Sigmoid colon (tissue), 4 donors: ENCODE results near the gene STOML1.

Source experiments
- EP300 ChIP-seq, 4 donors: sonication (generic); formaldehyde crosslinking; IDR thresholded peaks; one replicate each; pipeline ENCODE4 v1.6.1; 2017; ENCODE audit warnings: antibody characterized with exemption in 4 of 4
- POLR2A ChIP-seq, 2 donors: fragments of 450-650 bp; IDR thresholded peaks; one replicate each; pipeline ENCODE4 v1.6.1; 2016; ENCODE audit warnings: antibody characterized with exemption in 2 of 2, mild to moderate bottlenecking in 2 of 2, moderate library complexity in 2 of 2
- TF ChIP-seq, protein P1 (sequence below), 4 experiments: fragments of 450-650 bp in 3 of 4; fragments of 200-600 bp in 1 of 4; IDR thresholded peaks; one replicate each; pipeline ENCODE4 v1.5.1; 2016 to 2019; ENCODE audit warnings: antibody characterized with exemption in 4 of 4, mild to moderate bottlenecking in 3 of 4, moderate library complexity in 2 of 4

DNA sequence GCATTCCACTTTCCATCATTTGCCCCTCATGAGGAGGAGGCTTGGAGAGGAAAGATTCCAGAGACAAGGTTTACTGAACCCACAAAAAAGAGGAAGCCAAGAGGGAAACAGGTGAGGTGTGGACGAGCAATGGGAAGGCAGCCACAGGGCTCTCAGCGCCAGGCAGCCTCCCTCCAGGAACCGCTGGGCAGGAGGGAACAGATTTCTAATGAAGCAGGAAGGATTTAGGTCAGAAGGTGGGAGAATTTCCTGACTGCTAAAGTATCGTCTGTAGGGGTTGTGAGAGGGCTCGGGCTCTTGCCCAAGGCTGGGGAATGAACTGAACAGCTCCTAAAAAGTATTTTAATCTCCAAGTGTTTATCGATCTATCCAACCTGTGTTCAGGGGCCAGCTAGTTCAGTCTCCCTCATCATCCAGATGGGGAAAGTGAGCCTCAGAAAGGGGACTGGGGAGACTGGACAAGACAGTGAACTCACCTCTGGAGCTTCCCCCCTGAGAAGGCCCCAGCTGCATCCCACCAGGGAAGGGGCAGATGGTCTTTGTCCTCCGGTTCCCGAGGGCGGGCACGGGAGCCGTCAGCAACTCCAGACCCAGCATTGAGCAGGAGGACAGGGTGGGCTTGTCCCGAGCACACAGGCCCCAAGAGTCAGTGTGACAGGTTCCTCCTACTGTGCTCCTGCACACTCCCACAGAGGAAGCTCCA lies 55.4 kb downstream of the STOML1 start:
- TF ChIP-seq, protein P1, sequence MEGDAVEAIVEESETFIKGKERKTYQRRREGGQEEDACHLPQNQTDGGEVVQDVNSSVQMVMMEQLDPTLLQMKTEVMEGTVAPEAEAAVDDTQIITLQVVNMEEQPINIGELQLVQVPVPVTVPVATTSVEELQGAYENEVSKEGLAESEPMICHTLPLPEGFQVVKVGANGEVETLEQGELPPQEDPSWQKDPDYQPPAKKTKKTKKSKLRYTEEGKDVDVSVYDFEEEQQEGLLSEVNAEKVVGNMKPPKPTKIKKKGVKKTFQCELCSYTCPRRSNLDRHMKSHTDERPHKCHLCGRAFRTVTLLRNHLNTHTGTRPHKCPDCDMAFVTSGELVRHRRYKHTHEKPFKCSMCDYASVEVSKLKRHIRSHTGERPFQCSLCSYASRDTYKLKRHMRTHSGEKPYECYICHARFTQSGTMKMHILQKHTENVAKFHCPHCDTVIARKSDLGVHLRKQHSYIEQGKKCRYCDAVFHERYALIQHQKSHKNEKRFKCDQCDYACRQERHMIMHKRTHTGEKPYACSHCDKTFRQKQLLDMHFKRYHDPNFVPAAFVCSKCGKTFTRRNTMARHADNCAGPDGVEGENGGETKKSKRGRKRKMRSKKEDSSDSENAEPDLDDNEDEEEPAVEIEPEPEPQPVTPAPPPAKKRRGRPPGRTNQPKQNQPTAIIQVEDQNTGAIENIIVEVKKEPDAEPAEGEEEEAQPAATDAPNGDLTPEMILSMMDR (IDR thresholded peaks at IDR 0.05): no peak
- TF ChIP-seq EP300 (IDR thresholded peaks at IDR 0.05) (no peak), POLR2A (IDR thresholded peaks at IDR 0.05) (no peak)
